IPS-18c (cell line): ENCODE measurements around the gene ITGA3.

Source experiments
- H3K4me3 ChIP-seq: 2 replicates; pipeline ENCODE4 v1.7.0; 2013; ENCODE audit warnings: low read depth, mild to moderate bottlenecking, low read length, moderate library complexity; ENCODE audit not compliant: insufficient read depth
- H3K9me3 ChIP-seq: one replicate; pipeline ENCODE4 v1.6.1; 2013; ENCODE audit warnings: mild to moderate bottlenecking, low read length, moderate library complexity; ENCODE audit not compliant: control insufficient read depth, insufficient read depth

ITGA3 gene

GRCh38 chr17:50094753-50095619 lies 39.1 kb downstream of the ITGA3 start, which contains the start of gene PDK2:
TSS of gene PDK2 (plus strand) at chr17:50095351. CDS start at chr17:50095436, 85 bp downstream.
- H3K9me3 ChIP-seq, result no peaks in the 10 kb centered on the region

GRCh38 chr17:50095626-50096037 lies 39.7 kb downstream of the ITGA3 start:
- peak overlapping the region; percentile 81 for H3K4me3 ChIP-seq
- no peaks in the 10 kb centered on the region for H3K9me3 ChIP-seq

More at GRCh38 chr17:50094753-50095619, 39.1 kb downstream of the ITGA3 start, which contains the start of gene PDK2:
- peak within 1 kb of the TSS; percentile 81 for H3K4me3 ChIP-seq

GRCh38 chr17:50096092-50096491 lies 40.2 kb downstream of the ITGA3 start:
- Histone ChIP-seq H3K4me3 (peak overlapping the region; percentile 81), H3K9me3 (no peaks in the 10 kb centered on the region)

DNA sequence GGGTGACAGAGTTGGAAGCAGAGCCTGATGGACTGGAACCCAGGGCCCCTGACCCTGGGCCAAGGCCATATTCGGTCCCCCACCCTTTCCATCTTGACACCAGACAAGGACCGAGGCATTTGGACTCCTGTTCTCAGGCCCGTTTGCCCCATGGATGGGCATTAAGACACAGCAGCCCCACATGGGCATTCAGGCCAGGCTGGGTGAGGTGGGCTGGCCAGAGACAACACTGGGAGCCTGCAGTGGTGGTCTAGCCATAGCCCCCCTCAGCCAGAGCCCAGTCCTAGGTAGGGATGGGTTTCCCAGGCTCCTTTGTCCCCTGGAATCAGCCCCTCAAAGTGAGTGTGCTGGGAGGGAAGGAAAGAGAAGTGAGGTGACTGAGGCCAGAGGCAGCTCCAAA lies 40.8 kb downstream of the ITGA3 start:
- Histone ChIP-seq H3K4me3 (no peak overlapping the region), H3K9me3 (no peaks in the 10 kb centered on the region)

- Histone ChIP-seq H3K9me3 (no peaks in the 10 kb centered on the region), H3K4me3 (no peak overlapping the region)
Observed at GRCh38 chr17:50097455-50097854, 41.5 kb downstream of the ITGA3 start.

- Histone ChIP-seq H3K9me3 (no peaks in the 10 kb centered on the region), H3K4me3 (no peak overlapping the region)
Observed at GRCh38 chr17:50097926-50098325, 42.0 kb downstream of the ITGA3 start.

- H3K9me3 ChIP-seq, result no peaks in the 10 kb centered on the region
- no peak overlapping the region for H3K4me3 ChIP-seq
Observed at GRCh38 chr17:50098583-50098982, 42.7 kb downstream of the ITGA3 start.

GRCh38 chr17:50099003-50099402 lies 43.1 kb downstream of the ITGA3 start:
- H3K4me3 ChIP-seq, result no peak overlapping the region

GRCh38 chr17:50100480-50100883 lies 44.6 kb downstream of the ITGA3 start:
- H3K4me3 ChIP-seq, result no peak overlapping the region
- H3K9me3 ChIP-seq, result no peaks in the 10 kb centered on the region

More at GRCh38 chr17:50099003-50099402, 43.1 kb downstream of the ITGA3 start:
- no peaks in the 10 kb centered on the region for H3K9me3 ChIP-seq

GRCh38 chr17:50100921-50101345 lies 45.0 kb downstream of the ITGA3 start:
- Histone ChIP-seq H3K9me3 (no peaks in the 10 kb centered on the region), H3K4me3 (no peak overlapping the region)

- no peak overlapping the region for H3K4me3 ChIP-seq
- no peaks in the 10 kb centered on the region for H3K9me3 ChIP-seq
Observed at GRCh38 chr17:50101346-50102163, 45.6 kb downstream of the ITGA3 start.

- Histone ChIP-seq H3K4me3 (no peak overlapping the region), H3K9me3 (no peaks in the 10 kb centered on the region)
Observed at GRCh38 chr17:50102164-50102991, 46.5 kb downstream of the ITGA3 start.

- no peak overlapping the region for H3K4me3 ChIP-seq
- no peaks in the 10 kb centered on the region for H3K9me3 ChIP-seq
Observed at GRCh38 chr17:50103252-50103651, 47.3 kb downstream of the ITGA3 start.

DNA sequence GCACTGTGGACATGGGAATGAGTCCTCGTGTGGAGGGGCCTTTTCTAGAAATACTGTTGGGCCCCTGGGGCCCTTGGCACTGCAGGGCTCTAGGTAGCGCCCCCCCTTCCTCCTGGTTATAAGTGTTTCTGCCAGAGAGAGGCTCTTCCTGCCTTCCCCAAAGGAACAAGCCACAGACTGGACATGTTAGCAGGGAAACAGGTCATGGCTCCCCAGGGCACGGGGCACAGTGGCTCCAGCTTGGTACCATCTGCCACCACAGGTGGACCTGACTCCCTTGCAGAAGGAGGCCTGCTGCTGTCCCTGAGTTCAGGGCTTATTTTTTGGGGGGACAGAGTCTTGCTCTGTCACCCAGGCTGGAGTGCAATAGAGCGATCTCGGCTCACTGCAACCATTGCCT lies 48.0 kb downstream of the ITGA3 start:
- H3K9me3 ChIP-seq, result no peaks in the 10 kb centered on the region
- H3K4me3 ChIP-seq, result no peak overlapping the region

DNA sequence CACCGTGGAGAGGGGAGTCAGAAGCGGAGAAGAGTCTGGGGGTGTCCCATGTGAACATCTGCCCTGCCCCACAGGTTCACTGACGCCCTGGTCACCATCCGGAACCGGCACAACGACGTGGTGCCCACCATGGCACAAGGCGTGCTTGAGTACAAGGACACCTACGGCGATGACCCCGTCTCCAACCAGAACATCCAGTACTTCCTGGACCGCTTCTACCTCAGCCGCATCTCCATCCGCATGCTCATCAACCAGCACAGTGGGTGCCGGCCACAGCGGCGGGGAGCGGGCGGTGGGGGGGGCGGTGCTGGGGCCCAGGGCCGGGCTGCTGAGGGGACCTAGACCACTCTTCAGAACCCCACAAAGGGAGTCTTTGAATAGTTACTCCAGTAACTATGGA lies 49.9 kb downstream of the ITGA3 start:
- H3K9me3 ChIP-seq, result no peaks in the 10 kb centered on the region
- no peak overlapping the region for H3K4me3 ChIP-seq

GRCh38 chr17:50106393-50107131 lies 50.7 kb downstream of the ITGA3 start:
- Histone ChIP-seq H3K4me3 (no peak overlapping the region), H3K9me3 (no peaks in the 10 kb centered on the region)
